Vagina (tissue), 2 donors: ENCODE measurements around the gene SEMA6A.

Experiments used
- POLR2A ChIP-seq, 2 donors: fragments of 450-650 bp; IDR thresholded peaks; one replicate each; pipeline ENCODE4 v1.6.1; 2017; ENCODE audit warnings: antibody characterized with exemption in 2 of 2, mild to moderate bottlenecking in 2 of 2, moderate library complexity in 2 of 2
- TF ChIP-seq, protein P1 (sequence below), 3 experiments: fragments of 450-650 bp in 2 of 3; fragments of 200-600 bp in 1 of 3; sonication (generic) in 1 of 3; IDR thresholded peaks; one replicate each; pipeline ENCODE4 v1.5.1; 2017 to 2019; ENCODE audit warnings: antibody characterized with exemption in 3 of 3, mild to moderate bottlenecking in 2 of 3, moderate library complexity in 2 of 3

DNA sequence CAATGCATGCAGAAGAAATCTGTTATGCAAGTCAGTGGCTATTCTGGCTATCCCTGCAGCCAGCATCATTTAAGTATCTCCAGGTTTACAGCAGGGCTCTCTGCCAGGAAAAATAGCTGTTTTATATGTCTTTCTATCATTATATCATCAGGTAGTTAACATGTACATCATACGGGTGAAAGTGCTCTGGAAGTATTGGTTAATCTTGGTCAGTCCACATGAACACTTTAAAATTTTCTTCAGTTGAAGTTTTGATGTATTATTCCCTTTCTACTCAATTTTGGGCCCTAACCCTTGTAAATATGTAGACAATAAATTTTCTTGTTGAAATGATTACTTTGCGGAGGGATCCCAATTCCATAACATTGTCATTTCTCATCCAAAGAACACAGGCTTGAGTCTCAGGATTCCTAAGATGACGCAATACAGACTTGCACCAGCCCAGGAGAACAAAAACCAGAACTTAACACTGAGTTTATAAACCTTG lies 67.5 kb downstream of the SEMA6A start:
- TF ChIP-seq, protein P1, sequence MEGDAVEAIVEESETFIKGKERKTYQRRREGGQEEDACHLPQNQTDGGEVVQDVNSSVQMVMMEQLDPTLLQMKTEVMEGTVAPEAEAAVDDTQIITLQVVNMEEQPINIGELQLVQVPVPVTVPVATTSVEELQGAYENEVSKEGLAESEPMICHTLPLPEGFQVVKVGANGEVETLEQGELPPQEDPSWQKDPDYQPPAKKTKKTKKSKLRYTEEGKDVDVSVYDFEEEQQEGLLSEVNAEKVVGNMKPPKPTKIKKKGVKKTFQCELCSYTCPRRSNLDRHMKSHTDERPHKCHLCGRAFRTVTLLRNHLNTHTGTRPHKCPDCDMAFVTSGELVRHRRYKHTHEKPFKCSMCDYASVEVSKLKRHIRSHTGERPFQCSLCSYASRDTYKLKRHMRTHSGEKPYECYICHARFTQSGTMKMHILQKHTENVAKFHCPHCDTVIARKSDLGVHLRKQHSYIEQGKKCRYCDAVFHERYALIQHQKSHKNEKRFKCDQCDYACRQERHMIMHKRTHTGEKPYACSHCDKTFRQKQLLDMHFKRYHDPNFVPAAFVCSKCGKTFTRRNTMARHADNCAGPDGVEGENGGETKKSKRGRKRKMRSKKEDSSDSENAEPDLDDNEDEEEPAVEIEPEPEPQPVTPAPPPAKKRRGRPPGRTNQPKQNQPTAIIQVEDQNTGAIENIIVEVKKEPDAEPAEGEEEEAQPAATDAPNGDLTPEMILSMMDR (IDR thresholded peaks at IDR 0.05): no peak
- TF ChIP-seq POLR2A (IDR thresholded peaks at IDR 0.05): no peak
